GM21381 (cell line): Measurements from ENCODE around the gene PCID2.

Source experiments
- ATAC-seq: cut with Tn5 transposase; IDR thresholded peaks from one replicate; pipeline ENCODE4 v1.9.1; 2021; ENCODE audit warnings: mild to moderate bottlenecking, moderate library complexity; ENCODE audit not compliant: unreplicated experiment

PCID2 gene

DNA sequence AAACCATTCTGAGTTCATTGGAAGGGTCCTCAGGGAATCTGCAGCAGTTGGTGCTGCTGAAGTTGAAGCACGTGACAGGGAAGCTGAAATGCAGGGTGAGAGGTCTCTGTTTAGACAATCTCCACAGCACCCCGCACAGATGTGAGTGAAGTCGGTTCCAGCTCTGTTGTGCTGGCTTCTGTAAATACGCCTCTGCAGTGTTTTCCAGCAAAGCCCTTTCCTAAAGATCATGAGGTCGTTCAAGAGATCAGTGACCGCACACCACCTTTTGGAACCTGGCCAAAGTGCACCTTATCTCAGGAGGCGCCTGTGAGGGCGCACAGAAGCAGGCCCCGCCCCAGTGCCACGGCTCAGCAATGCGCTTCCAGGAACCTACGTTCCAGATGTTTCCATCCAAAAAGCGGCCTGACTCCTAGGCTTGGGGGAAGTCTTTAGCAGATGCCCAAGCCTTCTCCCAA, 11.7 kb upstream of the PCID2 start:
- no peak for ATAC-seq

DNA sequence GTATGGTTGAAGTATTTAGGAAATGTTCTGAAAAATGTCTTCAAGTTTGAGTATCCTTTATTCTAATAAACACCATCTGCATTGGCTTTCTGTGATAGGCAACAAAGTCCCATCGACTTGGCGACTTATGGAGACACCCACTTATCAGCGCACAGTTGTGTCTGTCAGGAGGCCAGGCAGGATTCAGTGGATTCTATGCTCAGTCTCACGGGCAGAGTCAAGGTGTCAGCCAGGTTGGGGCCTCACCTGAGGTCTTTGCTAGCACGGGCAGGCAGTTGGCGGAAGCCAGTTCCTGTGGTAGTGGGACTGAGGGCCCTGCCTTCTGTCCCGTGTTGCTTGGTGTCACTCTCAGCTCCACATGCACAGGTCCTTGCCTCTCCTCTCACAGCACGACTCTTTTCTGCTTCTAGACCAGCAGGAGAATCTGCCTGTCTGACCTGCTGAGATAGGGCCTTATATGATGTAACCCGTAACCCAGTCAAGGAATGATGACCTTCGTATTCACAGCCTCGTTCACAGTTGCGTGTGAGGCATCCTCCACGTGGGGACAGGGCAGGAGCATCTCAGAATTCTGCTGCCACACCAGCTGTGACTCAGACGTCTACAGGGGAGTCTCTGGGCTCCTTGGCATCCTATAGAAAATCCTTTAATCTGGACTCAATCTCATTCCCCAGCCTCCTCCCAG, 10.9 kb upstream of the PCID2 start:
- ATAC-seq: no peak

DNA sequence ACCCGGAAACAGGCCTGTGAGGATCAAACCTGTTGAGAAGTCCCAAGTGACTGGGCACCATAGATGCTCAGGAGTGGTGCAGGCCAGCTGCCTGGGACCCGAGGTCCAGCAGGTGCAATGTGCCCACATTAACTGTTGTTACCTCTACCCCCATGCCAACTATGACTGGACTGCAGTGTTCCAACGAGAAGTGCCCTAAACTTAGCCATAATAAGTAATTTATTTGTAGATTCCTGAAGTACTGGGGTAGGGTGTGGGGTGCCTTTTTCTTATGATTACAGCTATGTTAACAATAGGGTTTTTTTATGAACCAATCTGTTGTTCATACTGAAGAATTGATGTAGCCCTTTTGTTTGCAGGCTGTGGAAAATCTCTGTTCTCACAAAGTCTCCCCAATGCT, 10.1 kb upstream of the PCID2 start:
- no peak for ATAC-seq

DNA sequence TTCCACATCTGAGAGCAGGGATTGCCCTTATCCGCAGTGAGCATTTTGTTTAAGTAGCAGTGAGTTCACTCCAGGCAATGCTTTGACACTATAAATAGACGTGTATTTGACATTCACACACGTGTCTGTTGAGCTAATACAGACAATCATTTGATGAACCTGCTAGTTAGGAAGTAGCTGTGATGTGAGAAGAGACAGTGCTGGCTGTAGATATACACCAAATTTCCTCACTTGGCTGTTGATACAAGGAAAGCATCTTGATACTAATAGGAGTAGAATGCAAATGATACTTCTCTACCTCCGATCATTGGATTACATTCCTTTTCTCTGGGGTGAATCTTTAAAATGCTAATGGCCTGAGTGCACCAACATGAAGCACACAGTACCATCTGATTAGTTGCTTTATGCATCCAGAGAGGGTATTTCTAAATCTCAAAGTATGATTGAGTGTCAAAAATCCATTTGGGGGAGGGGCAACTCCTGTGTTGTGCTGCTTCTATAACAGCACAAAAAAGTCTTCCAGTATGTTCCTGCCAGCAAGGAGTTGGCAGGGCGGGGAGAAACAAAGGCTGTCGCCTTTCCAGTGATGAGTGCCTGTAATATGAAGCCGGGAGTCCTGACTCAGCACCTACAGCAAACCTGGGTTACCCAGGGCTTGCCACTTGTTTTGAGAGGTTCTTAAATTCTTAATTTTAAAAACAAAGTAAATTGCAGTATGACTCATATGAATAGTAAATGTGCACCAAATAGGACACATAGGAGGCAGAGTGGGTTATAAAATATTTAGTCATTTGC, 8.0 kb upstream of the PCID2 start:
- no peak for ATAC-seq

DNA sequence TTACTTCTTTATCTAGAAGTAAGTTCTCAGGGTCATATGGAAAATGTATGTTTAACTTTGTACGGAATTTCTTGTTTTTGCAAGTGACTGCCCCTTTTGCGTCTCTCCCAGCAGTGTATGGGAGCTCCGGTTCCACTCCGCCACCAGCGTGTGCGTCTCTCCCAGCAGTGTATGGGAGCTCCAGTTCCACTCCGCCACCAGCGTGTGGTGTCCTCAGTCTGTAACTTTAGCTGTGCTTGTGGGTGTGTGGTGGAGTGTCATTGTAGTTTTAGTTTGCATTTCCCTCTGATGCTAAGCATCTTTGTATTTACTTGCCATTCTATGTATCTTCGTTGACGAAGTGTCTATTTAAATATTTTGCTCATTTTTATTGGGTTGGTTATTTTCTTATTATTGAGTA, 3.3 kb upstream of the PCID2 start:
- no peak for ATAC-seq

DNA sequence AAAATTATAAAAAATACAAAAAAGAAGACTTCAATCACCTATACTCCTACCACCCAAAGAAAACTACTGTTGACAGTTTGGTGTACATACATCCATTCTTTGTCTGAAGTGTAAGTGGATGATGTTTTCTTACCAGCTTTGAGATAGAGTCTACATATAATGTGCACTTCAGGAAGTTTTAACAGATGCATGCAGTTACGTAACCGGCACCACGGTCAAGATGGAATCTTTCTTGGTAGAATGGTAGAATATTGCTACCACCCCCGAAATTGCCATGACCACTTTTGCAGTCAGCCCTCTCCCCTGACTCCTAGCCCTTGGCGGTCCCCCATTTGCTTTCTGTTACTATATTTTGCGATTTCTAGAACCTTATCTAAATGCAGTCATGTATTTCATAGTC, 2.4 kb upstream of the PCID2 start:
- no peak for ATAC-seq

DNA sequence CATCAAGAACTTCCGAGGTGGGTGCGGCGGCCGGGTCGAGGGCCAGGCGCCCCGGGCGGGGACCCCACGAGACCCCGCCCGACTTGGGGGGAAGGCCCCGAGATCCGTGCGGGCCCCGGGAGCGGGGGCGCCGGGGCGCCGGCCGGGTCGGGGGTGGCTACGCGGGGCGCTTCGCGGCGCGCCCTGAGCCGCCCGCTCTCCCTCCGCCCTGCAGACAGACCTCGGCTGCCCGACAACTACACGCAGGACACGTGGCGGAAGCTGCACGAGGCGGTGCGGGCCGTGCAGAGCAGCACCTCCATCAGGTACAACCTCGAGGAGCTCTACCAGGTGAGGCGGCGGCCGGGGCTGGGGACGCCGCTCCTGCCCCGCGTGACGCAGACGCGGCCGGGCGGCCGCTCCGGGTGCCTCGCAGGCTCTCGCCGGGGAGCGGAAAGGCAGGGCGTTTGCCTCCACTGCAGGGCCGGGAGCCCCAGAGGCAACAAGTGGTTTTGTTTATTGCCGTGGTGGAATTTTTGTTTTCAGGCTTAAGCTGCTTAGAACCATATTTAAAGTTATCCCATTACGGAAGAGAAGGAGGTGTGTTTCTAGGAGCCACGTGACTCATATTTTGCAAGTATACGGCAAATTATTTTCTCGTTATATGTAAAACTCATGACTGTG, 1.4 kb upstream of the PCID2 start:
- ATAC-seq: peak; percentile 33

DNA sequence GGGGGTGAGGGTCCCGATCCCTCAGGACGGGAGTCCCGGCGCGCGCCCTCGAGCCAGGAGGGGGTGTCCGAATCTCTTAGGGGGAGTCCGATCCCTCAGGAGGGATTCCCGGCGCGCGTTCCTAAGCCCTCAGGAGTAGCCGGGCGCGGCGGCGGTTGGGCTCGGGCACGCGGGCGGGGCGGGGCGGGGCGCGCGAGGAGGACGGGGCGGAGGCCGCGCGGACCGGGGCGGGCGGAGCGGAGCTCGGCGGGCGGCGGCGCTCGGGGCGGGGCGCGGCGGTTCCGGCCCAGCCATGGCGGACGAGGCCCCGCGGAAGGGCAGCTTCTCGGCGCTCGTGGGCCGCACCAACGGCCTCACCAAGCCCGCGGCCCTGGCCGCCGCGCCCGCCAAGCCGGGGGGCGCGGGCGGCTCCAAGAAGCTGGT, 878 bp upstream of the PCID2 start, which contains the start of gene CUL4A:
CUL4A (plus strand) TSS at position 278 of the 423 bp plus-strand sequence; CDS start at position 293, 15 bp downstream.
- ATAC-seq: peak; percentile 45

DNA sequence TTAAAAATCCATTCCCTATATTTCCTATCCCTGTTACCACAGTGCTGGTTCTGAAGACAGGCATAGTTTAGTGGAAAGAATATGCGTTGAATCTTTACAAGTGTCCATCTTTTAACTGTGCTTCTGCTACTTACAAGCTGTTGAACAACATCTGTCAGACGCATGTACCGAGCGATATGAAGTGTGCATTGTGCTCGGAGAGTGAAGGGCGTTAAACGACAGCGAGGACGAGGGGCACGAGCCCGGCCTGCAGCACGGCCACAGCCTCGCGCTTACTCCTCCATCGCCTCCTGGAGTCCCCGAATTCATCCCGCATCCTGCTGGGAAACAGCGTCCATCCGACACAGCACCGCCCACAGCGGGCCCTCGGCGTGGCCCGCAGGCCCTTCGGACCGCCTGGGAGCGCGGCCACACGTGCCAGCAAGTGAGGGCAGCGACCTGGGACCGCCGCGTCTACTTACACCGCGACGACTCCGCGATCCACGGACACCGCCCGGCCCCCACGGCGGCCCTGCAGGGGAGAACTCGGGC, 514 bp downstream of the PCID2 start:
- ATAC-seq: peak; percentile 4

DNA sequence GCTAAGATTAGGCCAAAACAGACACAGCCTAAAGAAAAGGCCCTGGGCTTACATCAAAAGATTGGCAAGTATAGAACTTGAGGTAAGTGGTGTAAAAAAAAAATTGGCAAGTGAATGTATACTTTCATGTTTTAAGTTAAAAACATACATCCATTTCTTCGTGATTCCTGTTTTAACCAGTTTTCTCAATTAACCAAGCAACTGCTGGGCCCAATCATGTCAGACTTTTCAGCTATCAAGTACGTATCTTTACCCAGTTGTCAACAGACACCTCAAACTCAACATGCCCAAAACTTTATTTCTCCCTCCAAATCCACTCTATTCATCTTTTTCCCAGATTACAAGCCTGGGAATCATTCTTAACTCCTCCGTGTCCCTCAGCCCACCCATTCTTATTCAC, 1.0 kb downstream of the PCID2 start:
- ATAC-seq: no peak

DNA sequence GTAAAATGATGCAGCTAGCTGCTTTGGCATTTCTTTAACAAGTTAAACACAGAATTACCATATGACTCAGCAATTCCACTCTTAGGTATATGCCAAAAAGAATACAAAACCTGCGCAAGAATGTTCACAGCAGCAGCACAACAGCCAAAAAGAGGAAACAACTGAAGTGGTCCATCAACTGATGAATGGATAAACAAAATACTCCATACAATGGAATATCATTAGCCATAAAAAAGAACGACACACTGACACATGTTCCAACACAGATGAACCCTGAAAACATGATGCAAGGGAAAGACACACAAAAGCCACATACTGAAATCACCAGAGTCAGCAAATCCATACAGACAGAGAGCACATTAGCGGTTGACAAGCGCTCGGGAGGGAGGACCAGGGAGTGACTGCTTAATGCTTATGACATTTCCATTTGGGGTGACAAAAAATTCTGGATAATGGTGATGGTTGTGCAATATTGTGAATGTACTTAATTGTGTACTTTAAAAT, 3.0 kb downstream of the PCID2 start:
- ATAC-seq: no peak

DNA sequence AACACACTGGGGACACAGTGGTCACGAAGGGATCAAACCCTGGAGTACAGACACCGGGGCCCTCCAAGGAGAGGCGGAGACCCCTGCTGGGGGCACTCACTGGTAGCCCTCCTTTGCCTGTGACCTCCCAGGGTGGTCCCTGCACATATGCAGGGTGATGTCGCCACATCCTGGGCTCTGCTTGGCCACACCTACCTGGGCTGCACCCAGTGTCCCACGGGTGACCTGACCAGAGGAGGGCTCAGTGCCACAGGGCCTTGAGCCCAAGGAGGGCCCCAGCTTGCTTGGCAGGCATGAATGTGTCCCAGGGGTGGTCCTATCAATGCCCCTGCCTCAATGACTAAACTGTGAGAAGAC, 4.1 kb downstream of the PCID2 start:
- no peak for ATAC-seq

DNA sequence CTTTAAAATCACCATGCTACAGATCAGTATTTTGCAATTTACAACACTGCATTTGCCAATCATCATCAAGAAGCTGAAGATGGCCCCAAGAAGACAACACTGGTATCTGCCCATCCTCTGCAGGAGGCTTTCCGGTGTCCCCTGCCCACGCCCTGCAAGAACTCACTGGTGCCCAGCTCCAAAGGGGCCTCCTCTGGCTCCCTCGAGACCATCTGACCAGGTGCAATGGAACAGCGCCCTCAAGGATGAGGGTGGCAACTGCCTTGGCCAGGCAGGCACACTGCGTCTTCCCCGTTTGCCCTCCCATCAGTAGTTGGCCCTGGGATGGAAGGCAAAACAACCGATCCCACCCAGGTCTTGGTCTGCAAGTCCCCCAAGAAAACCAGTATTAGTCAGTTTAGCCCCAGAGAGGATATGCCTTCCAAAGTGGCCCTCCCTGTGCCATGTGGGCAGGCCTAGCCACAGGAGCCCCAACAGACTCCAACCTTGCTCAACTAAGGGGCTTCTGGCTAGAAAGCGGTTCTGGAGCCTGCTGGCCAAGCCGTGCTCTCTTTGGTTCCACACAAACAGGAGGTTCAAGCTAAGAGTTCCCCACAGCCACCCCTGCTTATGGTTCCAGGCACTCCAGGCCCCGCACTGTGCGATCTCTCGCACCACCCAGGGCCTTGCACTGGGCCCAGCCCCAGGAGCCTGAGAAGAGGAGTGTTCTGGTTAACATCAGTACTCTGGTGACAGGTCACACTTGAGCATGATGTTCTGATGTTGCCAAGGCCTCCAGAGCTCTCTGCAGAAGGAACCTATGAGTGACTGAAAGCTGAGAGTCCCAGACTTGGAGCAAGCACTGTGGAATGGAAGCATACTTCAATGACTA, 4.7 kb downstream of the PCID2 start:
- ATAC-seq: no peak

DNA sequence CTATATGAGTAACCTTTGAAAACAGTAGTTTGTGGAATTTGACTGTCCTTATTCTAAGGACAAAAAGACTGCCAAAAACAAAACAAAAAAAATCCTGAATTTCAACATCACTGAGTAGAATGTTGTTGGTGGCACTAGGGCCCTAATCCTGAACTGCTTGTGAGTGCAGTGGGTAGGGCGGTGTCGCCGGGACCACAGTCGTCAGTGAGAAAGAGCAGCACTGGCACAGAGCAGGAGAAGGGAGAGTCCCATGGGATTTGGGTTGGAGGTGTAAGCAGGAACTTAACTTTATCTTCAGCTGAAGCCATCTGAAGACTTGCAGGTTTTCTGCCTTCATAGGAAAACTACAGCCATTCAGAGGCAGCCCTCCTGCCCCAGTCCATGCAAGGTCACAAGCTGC, 5.6 kb downstream of the PCID2 start:
- ATAC-seq: no peak

DNA sequence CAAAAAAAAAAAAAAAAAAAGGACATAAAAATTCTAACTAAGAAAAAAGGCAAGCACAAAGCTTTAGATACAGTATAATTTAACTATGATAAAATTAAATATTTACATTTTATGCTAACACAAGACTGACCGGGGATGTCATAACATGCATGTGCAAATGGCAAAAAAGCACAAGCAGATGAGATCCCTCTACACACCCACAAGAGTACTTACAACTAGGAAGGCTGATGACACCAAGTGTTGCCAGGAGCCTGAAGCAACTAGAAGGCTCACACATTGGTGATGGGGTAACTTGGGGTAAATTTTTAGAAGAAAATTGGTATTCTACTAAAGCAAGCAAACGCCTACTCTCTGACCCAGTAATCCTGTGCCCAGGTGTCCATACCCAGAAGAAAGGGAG, 6.7 kb downstream of the PCID2 start:
- ATAC-seq: no peak

DNA sequence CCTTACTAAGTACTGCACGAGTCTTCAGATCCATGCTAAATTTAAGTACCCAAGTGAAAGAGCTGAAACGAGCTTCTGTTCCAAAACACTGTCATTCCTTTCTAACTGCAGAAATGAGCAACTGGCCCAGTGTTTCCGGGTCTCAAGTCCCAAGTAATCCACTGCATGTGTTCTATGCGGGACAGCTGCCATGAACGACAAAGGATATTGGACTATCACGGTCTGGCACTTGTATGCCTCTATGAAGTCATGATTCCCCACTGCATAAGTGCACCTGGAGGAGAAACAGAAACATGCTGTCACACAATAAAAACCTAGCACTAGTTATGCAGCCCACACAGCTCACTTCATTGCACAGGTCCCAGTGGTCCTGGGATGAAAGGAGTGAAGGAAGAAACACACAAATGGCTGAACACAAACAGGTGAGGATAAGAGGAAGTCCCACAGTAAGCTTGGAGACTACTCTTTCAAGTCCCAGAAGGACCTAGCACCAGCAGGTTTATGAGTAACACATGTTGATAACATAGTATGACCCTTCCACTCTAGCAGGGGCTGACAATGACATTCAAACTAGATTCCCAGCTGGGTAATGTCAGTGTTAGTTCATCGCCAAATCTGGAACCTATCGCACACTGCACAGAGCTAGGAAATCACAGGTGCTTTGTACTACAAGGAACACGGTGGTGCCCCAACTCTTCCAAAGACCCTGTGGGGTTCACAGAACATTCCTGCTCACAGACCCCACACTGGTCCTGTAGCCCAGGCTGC, 11.3 kb downstream of the PCID2 start:
- ATAC-seq: no peak

DNA sequence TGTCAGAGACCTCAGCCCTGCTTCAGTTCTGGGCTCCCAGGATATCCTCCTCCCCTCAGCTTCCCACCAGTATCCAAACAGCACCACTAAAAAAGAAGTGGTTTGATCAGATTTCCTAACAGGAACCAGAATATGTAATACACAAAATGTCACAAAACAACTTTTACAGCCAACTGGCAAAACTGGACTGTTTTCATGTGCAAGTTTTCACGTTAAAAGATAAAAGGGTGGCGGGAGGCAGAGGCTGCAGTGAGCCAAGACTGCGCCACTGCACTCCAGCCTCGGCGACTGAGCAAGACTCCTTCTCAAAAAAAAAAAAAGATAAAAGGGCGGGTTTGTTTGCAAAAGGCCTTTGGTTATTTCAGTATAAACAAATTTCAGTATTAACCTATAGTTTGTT, 13.1 kb downstream of the PCID2 start:
- no peak for ATAC-seq

DNA sequence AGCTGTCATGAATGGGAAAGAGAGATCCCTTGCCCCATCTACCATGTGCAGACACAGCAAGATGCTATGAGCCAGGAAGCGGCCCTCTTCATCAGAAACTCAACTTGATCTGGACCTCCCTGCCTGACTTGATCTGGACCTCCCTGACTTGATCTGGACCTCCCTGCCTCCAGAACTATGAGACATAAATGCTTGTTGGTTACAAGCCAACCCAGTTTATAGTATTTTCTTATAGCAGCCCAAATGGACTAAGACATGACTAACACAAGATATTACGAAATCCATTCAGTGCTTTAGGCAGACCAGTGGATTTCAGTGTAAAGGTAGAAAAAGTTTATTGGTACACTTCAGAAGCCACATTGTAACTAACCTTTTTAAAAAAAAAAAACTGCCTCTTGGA, 15.6 kb downstream of the PCID2 start:
- ATAC-seq: no peak

DNA sequence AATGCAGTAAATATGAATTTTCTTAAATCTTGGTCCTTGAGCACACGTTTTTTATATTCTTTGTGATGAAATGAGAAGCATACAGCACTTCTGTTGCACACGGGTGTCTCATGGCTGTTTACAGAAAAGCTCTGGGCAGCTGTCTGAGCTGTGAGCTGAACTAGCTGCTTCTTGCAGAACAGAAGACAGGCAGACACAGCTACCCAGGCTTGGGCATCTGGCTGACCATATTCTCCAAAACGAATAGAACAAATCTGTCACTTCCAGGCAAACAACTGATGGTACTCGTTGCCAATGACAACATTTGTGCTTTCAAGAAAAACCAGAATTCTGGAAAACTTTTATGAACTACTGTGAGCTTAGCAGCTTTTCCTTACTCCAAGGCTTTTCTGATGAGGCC, 16.2 kb downstream of the PCID2 start:
- no peak for ATAC-seq

DNA sequence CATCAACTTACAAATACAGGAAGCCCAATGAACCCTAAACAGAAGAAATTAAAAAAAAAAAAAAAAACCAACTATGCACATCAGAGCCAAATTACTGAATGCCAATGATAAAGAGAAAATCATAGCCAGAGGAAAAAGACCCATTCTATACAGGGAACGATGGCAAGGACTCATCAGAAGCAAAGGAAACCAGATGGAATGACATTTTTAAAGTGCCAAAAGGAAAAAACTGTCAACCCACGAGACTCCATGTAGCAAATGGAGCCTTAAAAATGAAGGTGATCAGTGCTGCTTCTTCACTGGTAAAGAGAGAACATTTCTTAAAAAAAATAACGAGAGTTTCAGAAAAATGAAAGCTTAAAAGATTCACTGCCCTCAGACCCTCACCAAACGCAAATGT, 18.3 kb downstream of the PCID2 start:
- no peak for ATAC-seq
